Skeletal muscle tissue (tissue), 4 donors: ENCODE measurements around the gene CCDC8. TPM values are rescaled to one million over a fixed set of nuclear protein-coding genes. Genes with fewer than 3 reads are reported as not detected.
A peak's percentile ranks its signal among the peaks of the same experiment; 100 is the strongest.

Source experiments
- H3K27ac ChIP-seq: one replicate; pipeline ENCODE4 v1.7.0; 2013; ENCODE audit warnings: mild to moderate bottlenecking, low read depth, low read length, inconsistent platforms
- H3K27me3 ChIP-seq, 3 donors: one replicate each; pipeline ENCODE4 v1.7.0; 2013; ENCODE audit warnings: low read length in 3 of 3; ENCODE audit not compliant: control insufficient read depth in 3 of 3, insufficient read depth in 3 of 3
- H3K36me3 ChIP-seq, 3 donors: one replicate each; pipeline ENCODE4 v1.7.0; 2013; ENCODE audit warnings: low read length in 3 of 3; ENCODE audit not compliant: control insufficient read depth in 3 of 3, insufficient read depth in 3 of 3
- H3K4me1 ChIP-seq, 3 donors: one replicate each; pipeline ENCODE4 v1.7.0; 2013; ENCODE audit warnings: low read length in 3 of 3, mild to moderate bottlenecking in 3 of 3; ENCODE audit not compliant: control insufficient read depth in 3 of 3, insufficient read depth in 3 of 3
- H3K4me3 ChIP-seq, 3 donors: one replicate each; pipeline ENCODE4 v1.7.0; 2013; ENCODE audit warnings: low read length in 3 of 3
- H3K9ac ChIP-seq, 3 donors: one replicate each; pipeline ENCODE4 v1.7.0; 2013; ENCODE audit warnings: low read length in 3 of 3, mild to moderate bottlenecking in 3 of 3, moderate library complexity in 2 of 3, low read depth in 1 of 3
- H3K9me3 ChIP-seq, 3 donors: one replicate each; pipeline ENCODE4 v1.7.0; 2013; ENCODE audit warnings: low read length in 3 of 3; ENCODE audit not compliant: control insufficient read depth in 3 of 3
- total RNA-seq: library from RNA; depleted of rRNA; stranded (reverse); fragments of >200 nt; gene quantifications from one replicate; pipeline ENCODE4 v1.2.3, GENCODE V29; 2014
- donor health status: Osteomylitis.

The CCDC8 gene
- total RNA-seq, 1 donor from 2014 or later: 67.8 TPM

- H3K27me3 ChIP-seq: no peaks in the 10 kb centered on the region
- no peak overlapping the region for H3K4me3 ChIP-seq
- H3K27ac ChIP-seq: no peak overlapping the region
- H3K36me3 ChIP-seq: peaks cover 51 to 60% (median 52%) of the 10 kb centered on the region in 3 donors
- H3K9me3 ChIP-seq: no peaks in the 10 kb centered on the region
- H3K9ac ChIP-seq: no peak overlapping the region
- H3K4me1 ChIP-seq: peaks cover 0 to 3% (median under 1%) of the 10 kb centered on the region in 3 donors
Measured at GRCh38 chr19:46385636-46386035, 27.7 kb downstream of the CCDC8 start.

GRCh38 chr19:46384396-46384795 is 29.0 kb downstream of the CCDC8 start:
- H3K27ac ChIP-seq: no peak overlapping the region
- H3K4me3 ChIP-seq: no peak overlapping the region
- H3K27me3 ChIP-seq: no peaks in the 10 kb centered on the region
- peaks cover 0 to 11% (median 10%) of the 10 kb centered on the region in 3 donors for H3K4me1 ChIP-seq
- H3K9ac ChIP-seq: no peak overlapping the region
- H3K9me3 ChIP-seq: no peaks in the 10 kb centered on the region
- peaks cover 44 to 52% (median 46%) of the 10 kb centered on the region in 3 donors for H3K36me3 ChIP-seq

- no peaks in the 10 kb centered on the region for H3K27me3 ChIP-seq
- no peak overlapping the region for H3K9ac ChIP-seq
- no peaks in the 10 kb centered on the region for H3K9me3 ChIP-seq
- peaks cover 0 to 16% (median 11%) of the 10 kb centered on the region in 3 donors for H3K4me1 ChIP-seq
- peaks cover 40 to 48% (median 40%) of the 10 kb centered on the region in 3 donors for H3K36me3 ChIP-seq
- H3K4me3 ChIP-seq: no peak overlapping the region
- H3K27ac ChIP-seq: no peak overlapping the region
Measured at GRCh38 chr19:46383846-46384245, 29.5 kb downstream of the CCDC8 start.

- Histone ChIP-seq H3K27ac (no peak overlapping the region), H3K36me3 (peaks cover 34 to 43% (median 35%) of the 10 kb centered on the region in 3 donors), H3K9ac (no peak overlapping the region), H3K27me3 (no peaks in the 10 kb centered on the region), H3K9me3 (no peaks in the 10 kb centered on the region), H3K4me1 (peaks cover 4 to 18% (median 14%) of the 10 kb centered on the region in 3 donors), H3K4me3 (no peak overlapping the region)
Measured at GRCh38 chr19:46383171-46383815, 30.1 kb downstream of the CCDC8 start.

GRCh38 chr19:46381756-46382345 is 31.5 kb downstream of the CCDC8 start:
- H3K4me3 ChIP-seq: no peak overlapping the region
- H3K9ac ChIP-seq: no peak overlapping the region
- no peak overlapping the region for H3K27ac ChIP-seq
- peaks cover 24 to 33% (median 27%) of the 10 kb centered on the region in 3 donors for H3K36me3 ChIP-seq
- peaks cover 12 to 27% (median 20%) of the 10 kb centered on the region in 3 donors for H3K4me1 ChIP-seq
- no peaks in the 10 kb centered on the region for H3K27me3 ChIP-seq
- H3K9me3 ChIP-seq: no peaks in the 10 kb centered on the region

- Histone ChIP-seq H3K27me3 (no peaks in the 10 kb centered on the region), H3K27ac (no peak overlapping the region), H3K36me3 (peaks cover 27 to 37% (median 30%) of the 10 kb centered on the region in 3 donors), H3K9ac (no peak overlapping the region), H3K9me3 (no peaks in the 10 kb centered on the region), H3K4me1 (peaks cover 12 to 31% (median 20%) of the 10 kb centered on the region in 3 donors), H3K4me3 (no peak overlapping the region)
Measured at GRCh38 chr19:46381346-46381745, 32.0 kb downstream of the CCDC8 start.

- H3K9me3 ChIP-seq: no peaks in the 10 kb centered on the region
- peak overlapping the region in 1 of 3 donors; percentile 38 for H3K9ac ChIP-seq
- H3K27me3 ChIP-seq: no peaks in the 10 kb centered on the region
- H3K4me3 ChIP-seq: no peak overlapping the region
- H3K27ac ChIP-seq: peak overlapping the region; percentile 78
- H3K36me3 ChIP-seq: peaks cover 30 to 39% (median 36%) of the 10 kb centered on the region in 3 donors
- peaks cover 12 to 31% (median 20%) of the 10 kb centered on the region in 3 donors for H3K4me1 ChIP-seq
Measured at GRCh38 chr19:46380690-46381089, 32.7 kb downstream of the CCDC8 start.

- Histone ChIP-seq H3K27me3 (no peaks in the 10 kb centered on the region), H3K36me3 (peaks cover 20 to 24% (median 21%) of the 10 kb centered on the region in 3 donors), H3K4me1 (peaks cover 20 to 42% (median 30%) of the 10 kb centered on the region in 3 donors), H3K27ac (peak overlapping the region; percentile 78), H3K4me3 (no peak overlapping the region), H3K9me3 (no peaks in the 10 kb centered on the region), H3K9ac (peak overlapping the region in 2 of 3 donors; percentile 27 to 30)
Measured at GRCh38 chr19:46378268-46378667, 35.1 kb downstream of the CCDC8 start.

GRCh38 chr19:46376241-46377153 is 36.9 kb downstream of the CCDC8 start:
- H3K27ac ChIP-seq: no peak overlapping the region
- H3K36me3 ChIP-seq: peaks cover 14 to 21% (median 16%) of the 10 kb centered on the region in 3 donors
- H3K4me1 ChIP-seq: peaks cover 23 to 51% (median 37%) of the 10 kb centered on the region in 3 donors
- H3K9me3 ChIP-seq: no peaks in the 10 kb centered on the region
- no peak overlapping the region for H3K4me3 ChIP-seq
- no peaks in the 10 kb centered on the region for H3K27me3 ChIP-seq
- H3K9ac ChIP-seq: peak overlapping the region in 1 of 3 donors; percentile 40
